Endodermal cell (in vitro differentiated cells): ENCODE data around the gene MOB4. TPM values are rescaled to one million over a fixed set of nuclear protein-coding genes. Genes with fewer than 3 reads are reported as not detected.
"Not testable (repeated sequence)": the region's sequence is repeated elsewhere in the genome, so short reads cannot be mapped to it uniquely, and the experiment has no call there.

Source experiments
- DNase-seq: peaks from one replicate; pipeline ENCODE4 v3.0.0-alpha.2; 2017
- H3K27ac ChIP-seq: 2 replicates; pipeline ENCODE4 v1.5.1; 2013; ENCODE audit warnings: mild to moderate bottlenecking, low read depth, low read length, moderate library complexity
- H3K27me3 ChIP-seq: 2 replicates; pipeline ENCODE4 v1.6.1; 2013; ENCODE audit warnings: mild to moderate bottlenecking, low read length, moderate library complexity; ENCODE audit not compliant: insufficient read depth, control insufficient read depth, poor library complexity, severe bottlenecking
- H3K36me3 ChIP-seq: 2 replicates; pipeline ENCODE4 v1.7.0; 2013; ENCODE audit warnings: mild to moderate bottlenecking, low read length, moderate library complexity; ENCODE audit not compliant: control insufficient read depth, insufficient read depth
- H3K4me1 ChIP-seq: one replicate; pipeline ENCODE4 v1.7.0; 2013; ENCODE audit warnings: low read length; ENCODE audit not compliant: control insufficient read depth, insufficient read depth
- H3K4me3 ChIP-seq: 2 replicates; pipeline ENCODE4 v1.5.1; 2013; ENCODE audit warnings: mild to moderate bottlenecking, low read length, moderate library complexity
- H3K9ac ChIP-seq: 2 replicates; pipeline ENCODE4 v1.6.1; 2013; ENCODE audit warnings: mild to moderate bottlenecking, low read length, moderate library complexity; ENCODE audit not compliant: poor library complexity, severe bottlenecking; ENCODE audit errors: extremely low read depth
- H3K9me3 ChIP-seq: 2 replicates; pipeline ENCODE4 v1.6.1; 2013; ENCODE audit warnings: mild to moderate bottlenecking, low read length, moderate library complexity; ENCODE audit not compliant: control insufficient read depth
- H3K27ac Mint-ChIP-seq: 2 replicates; pipeline ENCODE4 v1.8.0; 2020; ENCODE audit warnings: mixed read lengths
- H3K27me3 Mint-ChIP-seq: 2 replicates; pipeline ENCODE4 v1.8.0; 2021; ENCODE audit warnings: mild to moderate bottlenecking, mixed read lengths; ENCODE audit not compliant: insufficient read depth
- H3K36me3 Mint-ChIP-seq: 2 replicates; pipeline ENCODE4 v1.8.0; 2020; ENCODE audit warnings: low read depth, mixed read lengths
- H3K4me1 Mint-ChIP-seq: 2 replicates; pipeline ENCODE4 v1.8.0; 2020; ENCODE audit warnings: mixed read lengths
- H3K4me3 Mint-ChIP-seq: 2 replicates; pipeline ENCODE4 v1.8.0; 2020; ENCODE audit warnings: mild to moderate bottlenecking, moderate library complexity, mixed read lengths
- H3K9me3 Mint-ChIP-seq: 2 replicates; pipeline ENCODE4 v1.8.0; 2020; ENCODE audit warnings: mild to moderate bottlenecking, mixed read lengths
- CTCF ChIP-seq: fragments of 200-600 bp; sonication (generic); conservative IDR thresholded peaks from 2 replicates; pipeline ENCODE4 v1.5.0; 2021; ENCODE audit warnings: antibody characterized with exemption, mild to moderate bottlenecking
- WGBS, 2 experiments: methylation state at CpG; one replicate each; pipeline versions ENCODE4 v1.1.5 to v1.1.7; 2013; ENCODE audit warnings: missing lambda C conversion rate in 2 of 2, mixed read lengths in 1 of 2; ENCODE audit not compliant: insufficient coverage in 1 of 2, insufficient read length in 1 of 2; 5-methylcytosine and 5-hydroxymethylcytosine counted together
- total RNA-seq, 2 donors: library from RNA; stranded (reverse); fragmentation: NEBNext Ultra II Directional in 1 of 2; extraction: Animal tissue kit (Norgen Biotek cat#: 25700) in 1 of 2; gene quantifications; 2 replicates in 1 of 2; 3 replicates in 1 of 2; pipeline ENCODE4 v1.2.1, GENCODE V29; 2021

The MOB4 gene
- total RNA-seq, 2 donors from 2014 or later: 37.0 to 42.5 TPM

GRCh38 chr2:197480165-197481036 is 35.5 kb upstream of the MOB4 start:
- Histone ChIP-seq H3K27me3 (no peaks in the 10 kb centered on the region), H3K27ac (no peak overlapping the region), H3K4me3 (no peak overlapping the region), H3K36me3 (peaks cover 31% of the 10 kb centered on the region), H3K9me3 (peaks cover 26% of the 10 kb centered on the region), H3K9ac (no peak overlapping the region), H3K4me1 (no peaks in the 10 kb centered on the region)
- Mint-ChIP-seq H3K4me1 (no peaks in the 10 kb centered on the region), H3K9me3 (peaks cover 19% of the 10 kb centered on the region), H3K36me3 (peaks cover 38% of the 10 kb centered on the region), H3K27ac (no peak overlapping the region), H3K27me3 (no peaks in the 10 kb centered on the region), H3K4me3 (no peak overlapping the region)
- no peak for TF ChIP-seq CTCF
- 82 to 92% methylated on average over 5 to 9 of the region's 9 CpGs for WGBS, 2 experiments
- DNase-seq: no peak

- DNase-seq: peak; percentile 49
- 97 to 100% methylated on average over 2 to 3 of the region's 3 CpGs for whole genome bisulfite sequencing, 2 experiments
- H3K27ac ChIP-seq, H3K27me3 ChIP-seq, H3K4me3 Mint-ChIP-seq, H3K4me3 ChIP-seq, H3K9ac ChIP-seq, H3K27me3 Mint-ChIP-seq, H3K4me1 Mint-ChIP-seq, H3K4me1 ChIP-seq: not testable (repeated sequence)
- Histone ChIP-seq H3K9me3 (peaks cover 26% of the 10 kb centered on the region), H3K36me3 (peaks cover 44% of the 10 kb centered on the region)
- H3K27ac Mint-ChIP-seq: peak overlapping the region; percentile 25
- H3K36me3 Mint-ChIP-seq: peaks cover 48% of the 10 kb centered on the region
- peaks cover 19% of the 10 kb centered on the region for H3K9me3 Mint-ChIP-seq
Measured at GRCh38 chr2:197484248-197484647, 31.6 kb upstream of the MOB4 start.

- Mint-ChIP-seq H3K4me3 (no peak overlapping the region), H3K27me3 (no peaks in the 10 kb centered on the region), H3K9me3 (peaks cover 18% of the 10 kb centered on the region), H3K4me1 (no peaks in the 10 kb centered on the region), H3K36me3 (peaks cover 67% of the 10 kb centered on the region), H3K27ac (no peak overlapping the region)
- H3K9ac ChIP-seq: no peak overlapping the region
- peaks cover 26% of the 10 kb centered on the region for H3K9me3 ChIP-seq
- no peaks in the 10 kb centered on the region for H3K4me1 ChIP-seq
- WGBS, 2 experiments: 97 to 100% methylated on average over 1 to 2 of the region's 2 CpGs
- no peak for DNase-seq
- no peak overlapping the region for H3K4me3 ChIP-seq
- H3K36me3 ChIP-seq: peaks cover 64% of the 10 kb centered on the region
- no peak for TF ChIP-seq CTCF
- no peaks in the 10 kb centered on the region for H3K27me3 ChIP-seq
- no peak overlapping the region for H3K27ac ChIP-seq
Measured at GRCh38 chr2:197486175-197486574, 29.7 kb upstream of the MOB4 start.
